ENCODE measurements around the gene FNDC1. TPM values are rescaled to one million over a fixed set of nuclear protein-coding genes. Genes with fewer than 3 reads are reported as not detected.

Gene FNDC1
- total and polyA plus RNA-seq, 10 of the 15 experiments (the other 5 are each of a cell fraction or from before 2014, with no cell fraction given): not detected

DNA sequence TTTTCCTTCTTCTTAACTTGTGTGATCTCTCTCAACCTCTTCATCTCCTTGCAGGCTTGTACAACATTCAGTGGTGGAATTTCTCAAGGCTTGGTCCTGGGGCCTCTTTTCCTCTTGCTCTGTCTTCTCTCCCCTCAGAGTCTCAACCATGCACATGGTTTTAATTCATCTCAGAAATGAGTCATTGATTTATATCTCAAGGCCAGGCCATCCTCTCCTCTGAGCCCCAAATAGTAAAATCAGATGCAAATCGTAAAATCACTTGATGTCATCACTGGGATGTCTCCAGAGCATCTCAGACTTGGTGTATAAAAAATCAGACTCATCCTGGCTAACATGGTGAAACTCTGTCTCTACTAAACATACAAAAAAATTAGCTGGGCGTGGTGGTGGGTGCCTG, 85.0 kb downstream of the FNDC1 start:
- BruUV-seq (replicated peaks): no TSS peak
- no peaks in the 10 kb centered on the region for H4K20me1 ChIP-seq (ENCODE audit: control insufficient read depth, insufficient read depth)
- in situ Hi-C loops (cut with MboI) (no loop called here), intact Hi-C loops (cut with micrococcal nuclease; ENCODE audit: unreplicated experiment) (no loop called here)
- no peaks in the 10 kb centered on the region for H3K79me2 ChIP-seq (ENCODE audit: control insufficient read depth, insufficient read depth, low read length)
- TF ChIP-seq, protein P1, sequence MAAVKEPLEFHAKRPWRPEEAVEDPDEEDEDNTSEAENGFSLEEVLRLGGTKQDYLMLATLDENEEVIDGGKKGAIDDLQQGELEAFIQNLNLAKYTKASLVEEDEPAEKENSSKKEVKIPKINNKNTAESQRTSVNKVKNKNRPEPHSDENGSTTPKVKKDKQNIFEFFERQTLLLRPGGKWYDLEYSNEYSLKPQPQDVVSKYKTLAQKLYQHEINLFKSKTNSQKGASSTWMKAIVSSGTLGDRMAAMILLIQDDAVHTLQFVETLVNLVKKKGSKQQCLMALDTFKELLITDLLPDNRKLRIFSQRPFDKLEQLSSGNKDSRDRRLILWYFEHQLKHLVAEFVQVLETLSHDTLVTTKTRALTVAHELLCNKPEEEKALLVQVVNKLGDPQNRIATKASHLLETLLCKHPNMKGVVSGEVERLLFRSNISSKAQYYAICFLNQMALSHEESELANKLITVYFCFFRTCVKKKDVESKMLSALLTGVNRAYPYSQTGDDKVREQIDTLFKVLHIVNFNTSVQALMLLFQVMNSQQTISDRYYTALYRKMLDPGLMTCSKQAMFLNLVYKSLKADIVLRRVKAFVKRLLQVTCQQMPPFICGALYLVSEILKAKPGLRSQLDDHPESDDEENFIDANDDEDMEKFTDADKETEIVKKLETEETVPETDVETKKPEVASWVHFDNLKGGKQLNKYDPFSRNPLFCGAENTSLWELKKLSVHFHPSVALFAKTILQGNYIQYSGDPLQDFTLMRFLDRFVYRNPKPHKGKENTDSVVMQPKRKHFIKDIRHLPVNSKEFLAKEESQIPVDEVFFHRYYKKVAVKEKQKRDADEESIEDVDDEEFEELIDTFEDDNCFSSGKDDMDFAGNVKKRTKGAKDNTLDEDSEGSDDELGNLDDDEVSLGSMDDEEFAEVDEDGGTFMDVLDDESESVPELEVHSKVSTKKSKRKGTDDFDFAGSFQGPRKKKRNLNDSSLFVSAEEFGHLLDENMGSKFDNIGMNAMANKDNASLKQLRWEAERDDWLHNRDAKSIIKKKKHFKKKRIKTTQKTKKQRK (IDR thresholded peaks at IDR 0.05; ENCODE audit: low read depth, low read length): no peak
- no peak overlapping the region for H3K4me2 ChIP-seq (ENCODE audit: control insufficient read depth, insufficient read depth)
- DNase-seq (ENCODE audit: low read depth, low spot score) (no peak), ATAC-seq (no peak), FAIRE-seq (no peak)
- no peak overlapping the region for H3K4me3 ChIP-seq
- ChIA-PET SMC1A (ENCODE audit: uncharacterized antibody, unreplicated experiment) (interaction anchor here (1.4 kb wide), 1 partner anchor 401 kb away, joined by 5 read pairs; no protein-coding TSS in a partner anchor), RAD21 (ENCODE audit: unreplicated experiment) (no interaction called here), CTCF (interaction anchor here (1.2 to 4.5 kb wide), 6 partner anchors 8 to 403 kb away, joined by 3 to 34 read pairs (median 10); no protein-coding TSS in a partner anchor), POLR2A (no interaction called here)
- H3K4me1 ChIP-seq (ENCODE audit: control insufficient read depth, insufficient read depth, low read length): no peaks in the 10 kb centered on the region
- 0% methylated on average over 2 of the region's 2 CpGs for WGBS (ENCODE audit: insufficient coverage, insufficient replicate concordance, low lambda C conversion rate, missing lambda C conversion rate)
- H3K27me3 ChIP-seq (replicated peaks in 1 of 2; ENCODE audit: control insufficient read depth in 2 of 2, insufficient read depth in 2 of 2, low read length in 1 of 2): no peaks in the 10 kb centered on the region
- H3K36me3 ChIP-seq (ENCODE audit: control insufficient read depth in 2 of 2, insufficient read depth in 2 of 2, low read length in 1 of 2): no peaks in the 10 kb centered on the region
- H3K9ac ChIP-seq (ENCODE audit: control insufficient read depth, insufficient read depth, low read length): no peak overlapping the region
- H3K27ac ChIP-seq (ENCODE audit: control insufficient read depth, insufficient read depth): no peak overlapping the region
- H3K9me3 ChIP-seq (replicated peaks; ENCODE audit: control insufficient read depth, insufficient read depth, low read length): no peaks in the 10 kb centered on the region
- H2AFZ ChIP-seq (ENCODE audit: control insufficient read depth, low read depth, low read length): no peak overlapping the region

DNA sequence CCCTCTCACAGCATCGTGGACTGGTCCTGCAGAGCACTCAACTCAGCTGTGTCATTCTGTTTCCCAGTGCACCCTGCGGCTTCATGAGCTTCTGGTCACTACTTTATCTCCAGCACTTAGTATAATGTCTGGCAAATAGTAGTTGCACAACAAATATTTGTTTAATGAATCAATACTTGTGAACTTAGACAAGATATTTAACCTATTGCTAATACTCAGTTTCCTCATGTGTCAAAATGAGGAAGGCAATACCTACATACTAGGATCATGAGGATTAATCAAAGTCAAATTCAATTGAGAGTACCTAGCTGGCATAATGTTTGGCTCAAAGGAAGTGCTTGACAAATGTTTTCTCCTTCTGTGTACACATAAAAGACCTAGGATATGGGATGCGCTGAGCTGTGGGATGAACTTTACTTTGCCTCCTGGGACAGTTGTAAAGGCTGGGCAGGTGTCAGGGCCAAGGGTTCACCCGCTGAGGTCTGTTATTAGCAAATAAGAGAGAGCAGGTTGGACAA, 86.3 kb downstream of the FNDC1 start:
- no peaks in the 10 kb centered on the region for H3K9me3 ChIP-seq (replicated peaks; ENCODE audit: control insufficient read depth, insufficient read depth, low read length)
- 18% methylated on average over 4 of the region's 4 CpGs for WGBS (ENCODE audit: insufficient coverage, insufficient replicate concordance, low lambda C conversion rate, missing lambda C conversion rate)
- no peak overlapping the region for H3K9ac ChIP-seq (ENCODE audit: control insufficient read depth, insufficient read depth, low read length)
- DNase-seq (ENCODE audit: low read depth, low spot score) (no peak), ATAC-seq (no peak), FAIRE-seq (no peak)
- RAD21 ChIA-PET (ENCODE audit: unreplicated experiment): no interaction called here
- H3K4me3 ChIP-seq: no peak overlapping the region
- no peaks in the 10 kb centered on the region for H3K4me1 ChIP-seq (ENCODE audit: control insufficient read depth, insufficient read depth, low read length)
- H3K4me2 ChIP-seq (ENCODE audit: control insufficient read depth, insufficient read depth): no peak overlapping the region
- intact Hi-C loops (cut with micrococcal nuclease; ENCODE audit: unreplicated experiment) (no loop called here), in situ Hi-C loops (cut with MboI) (no loop called here)
- POLR2A ChIA-PET: interaction anchor here (0.6 kb wide), 1 partner anchor 245 kb away, joined by 4 read pairs; no protein-coding TSS in a partner anchor
- no peaks in the 10 kb centered on the region for H3K79me2 ChIP-seq (ENCODE audit: control insufficient read depth, insufficient read depth, low read length)
- SMC1A ChIA-PET (ENCODE audit: uncharacterized antibody, unreplicated experiment): interaction anchor here (1.4 kb wide), 1 partner anchor 399 kb away, joined by 5 read pairs; no protein-coding TSS in a partner anchor
- no peaks in the 10 kb centered on the region for H3K27me3 ChIP-seq (replicated peaks in 1 of 2; ENCODE audit: control insufficient read depth in 2 of 2, insufficient read depth in 2 of 2, low read length in 1 of 2)
- CTCF ChIA-PET: interaction anchor here (1.2 to 4.5 kb wide), 4 partner anchors 12 to 399 kb away, joined by 3 to 34 read pairs (median 14); no protein-coding TSS in a partner anchor
- H4K20me1 ChIP-seq (ENCODE audit: control insufficient read depth, insufficient read depth): no peaks in the 10 kb centered on the region
- H3K36me3 ChIP-seq (ENCODE audit: control insufficient read depth in 2 of 2, insufficient read depth in 2 of 2, low read length in 1 of 2): no peaks in the 10 kb centered on the region
- no peak overlapping the region for H3K27ac ChIP-seq (ENCODE audit: control insufficient read depth, insufficient read depth)
- BruUV-seq (replicated peaks): no TSS peak
- no peak overlapping the region for H2AFZ ChIP-seq (ENCODE audit: control insufficient read depth, low read depth, low read length)
- TF ChIP-seq ZBED1 (IDR thresholded peaks at IDR 0.05; ENCODE audit: borderline replicate concordance): no peak
- no peak for TF ChIP-seq BCL11A (IDR thresholded peaks at IDR 0.05; ENCODE audit: low read depth, low read length)
- TF ChIP-seq PRDM15 (CRISPR knock-in tag; IDR thresholded peaks at IDR 0.05): no peak
- TF ChIP-seq, protein P2, sequence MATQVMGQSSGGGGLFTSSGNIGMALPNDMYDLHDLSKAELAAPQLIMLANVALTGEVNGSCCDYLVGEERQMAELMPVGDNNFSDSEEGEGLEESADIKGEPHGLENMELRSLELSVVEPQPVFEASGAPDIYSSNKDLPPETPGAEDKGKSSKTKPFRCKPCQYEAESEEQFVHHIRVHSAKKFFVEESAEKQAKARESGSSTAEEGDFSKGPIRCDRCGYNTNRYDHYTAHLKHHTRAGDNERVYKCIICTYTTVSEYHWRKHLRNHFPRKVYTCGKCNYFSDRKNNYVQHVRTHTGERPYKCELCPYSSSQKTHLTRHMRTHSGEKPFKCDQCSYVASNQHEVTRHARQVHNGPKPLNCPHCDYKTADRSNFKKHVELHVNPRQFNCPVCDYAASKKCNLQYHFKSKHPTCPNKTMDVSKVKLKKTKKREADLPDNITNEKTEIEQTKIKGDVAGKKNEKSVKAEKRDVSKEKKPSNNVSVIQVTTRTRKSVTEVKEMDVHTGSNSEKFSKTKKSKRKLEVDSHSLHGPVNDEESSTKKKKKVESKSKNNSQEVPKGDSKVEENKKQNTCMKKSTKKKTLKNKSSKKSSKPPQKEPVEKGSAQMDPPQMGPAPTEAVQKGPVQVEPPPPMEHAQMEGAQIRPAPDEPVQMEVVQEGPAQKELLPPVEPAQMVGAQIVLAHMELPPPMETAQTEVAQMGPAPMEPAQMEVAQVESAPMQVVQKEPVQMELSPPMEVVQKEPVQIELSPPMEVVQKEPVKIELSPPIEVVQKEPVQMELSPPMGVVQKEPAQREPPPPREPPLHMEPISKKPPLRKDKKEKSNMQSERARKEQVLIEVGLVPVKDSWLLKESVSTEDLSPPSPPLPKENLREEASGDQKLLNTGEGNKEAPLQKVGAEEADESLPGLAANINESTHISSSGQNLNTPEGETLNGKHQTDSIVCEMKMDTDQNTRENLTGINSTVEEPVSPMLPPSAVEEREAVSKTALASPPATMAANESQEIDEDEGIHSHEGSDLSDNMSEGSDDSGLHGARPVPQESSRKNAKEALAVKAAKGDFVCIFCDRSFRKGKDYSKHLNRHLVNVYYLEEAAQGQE (IDR thresholded peaks at IDR 0.05; ENCODE audit: low read depth, low read length): no peak
